ENCODE results near the gene TLCD3B.

DNA sequence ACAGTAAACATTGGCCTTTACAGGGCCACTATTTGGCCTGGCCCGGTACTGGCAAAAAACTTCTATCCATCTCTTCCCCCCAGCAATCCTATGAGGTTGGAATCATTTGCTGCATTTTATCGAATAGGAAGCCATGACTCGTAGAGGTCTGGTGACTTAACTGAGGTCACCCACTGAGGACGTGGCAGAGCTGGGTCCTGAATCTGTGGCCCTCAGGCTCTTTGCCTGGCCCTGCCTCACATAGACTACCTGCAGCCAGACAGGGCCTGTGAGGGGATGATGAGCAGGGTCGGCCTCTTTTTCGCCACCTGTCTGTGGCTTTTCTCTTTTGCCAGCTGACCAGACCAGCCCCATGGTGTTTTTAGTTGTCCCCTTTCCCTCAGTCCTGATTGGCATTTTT, 46.6 kb upstream of the TLCD3B start:
- TF ChIP-seq EZH2phosphoT487 (IDR thresholded peaks at IDR 0.05; ENCODE audit: insufficient read depth, low read depth) (no peak), EZH2 (IDR thresholded peaks at IDR 0.05; ENCODE audit: insufficient read depth, poor library complexity, severe bottlenecking) (no peak)

All from GM23248 (cell line).